ENCODE measurements around the gene C14orf180. TPM values are rescaled to one million over a fixed set of nuclear protein-coding genes. Genes with fewer than 3 reads are reported as not detected.
"Not testable (repeated sequence)": the region's sequence is repeated elsewhere in the genome, so short reads cannot be mapped to it uniquely, and the experiment has no call there.

C14orf180 gene
- total RNA-seq, 1 experiment from 2014 or later, result not detected

- H4K20me1 ChIP-seq (ENCODE audit: insufficient read depth), result no peaks in the 10 kb centered on the region
- TF ChIP-seq EZH2 (IDR thresholded peaks at IDR 0.05; ENCODE audit: low read depth), result no peak
- TF ChIP-seq, protein P1, sequence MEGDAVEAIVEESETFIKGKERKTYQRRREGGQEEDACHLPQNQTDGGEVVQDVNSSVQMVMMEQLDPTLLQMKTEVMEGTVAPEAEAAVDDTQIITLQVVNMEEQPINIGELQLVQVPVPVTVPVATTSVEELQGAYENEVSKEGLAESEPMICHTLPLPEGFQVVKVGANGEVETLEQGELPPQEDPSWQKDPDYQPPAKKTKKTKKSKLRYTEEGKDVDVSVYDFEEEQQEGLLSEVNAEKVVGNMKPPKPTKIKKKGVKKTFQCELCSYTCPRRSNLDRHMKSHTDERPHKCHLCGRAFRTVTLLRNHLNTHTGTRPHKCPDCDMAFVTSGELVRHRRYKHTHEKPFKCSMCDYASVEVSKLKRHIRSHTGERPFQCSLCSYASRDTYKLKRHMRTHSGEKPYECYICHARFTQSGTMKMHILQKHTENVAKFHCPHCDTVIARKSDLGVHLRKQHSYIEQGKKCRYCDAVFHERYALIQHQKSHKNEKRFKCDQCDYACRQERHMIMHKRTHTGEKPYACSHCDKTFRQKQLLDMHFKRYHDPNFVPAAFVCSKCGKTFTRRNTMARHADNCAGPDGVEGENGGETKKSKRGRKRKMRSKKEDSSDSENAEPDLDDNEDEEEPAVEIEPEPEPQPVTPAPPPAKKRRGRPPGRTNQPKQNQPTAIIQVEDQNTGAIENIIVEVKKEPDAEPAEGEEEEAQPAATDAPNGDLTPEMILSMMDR (conservative IDR thresholded peaks at IDR 0.05), result no peak
- POLR2A ChIA-PET (ENCODE audit: unreplicated experiment), result no interaction called here
- H3K36me3 ChIP-seq (ENCODE audit: low read depth), result no peaks in the 10 kb centered on the region
- BruUV-seq (replicated peaks), result no TSS peak
- H3K27ac ChIP-seq, result no peak overlapping the region
- no peak overlapping the region for H3K4me3 ChIP-seq
- H3K4me2 ChIP-seq, result no peak overlapping the region
- no peaks in the 10 kb centered on the region for H3K79me2 ChIP-seq (ENCODE audit: low read depth)
- no peaks in the 10 kb centered on the region for H3K9me2 ChIP-seq (ENCODE audit: insufficient read depth)
- H3K9me3 ChIP-seq (ENCODE audit: insufficient read depth, low read depth), result no peaks in the 10 kb centered on the region
- H3K4me1 ChIP-seq (replicated peaks; ENCODE audit: insufficient read depth), result no peaks in the 10 kb centered on the region
- peaks cover 99% of the 10 kb centered on the region for H3K27me3 ChIP-seq (ENCODE audit: insufficient read depth, low read depth)
- no peaks in the 10 kb centered on the region for H3F3A ChIP-seq (ENCODE audit: insufficient read depth, low read depth)
- CTCF ChIA-PET, result no interaction called here
- DNase-seq, result no peak
- intact Hi-C loops (cut with micrococcal nuclease; ENCODE audit: unreplicated experiment), result no loop called here
- H2AFZ ChIP-seq, result no peak overlapping the region
These were observed 2.1 kb upstream of the C14orf180 start for GRCh38 chr14:104577426-104577825.

DNA sequence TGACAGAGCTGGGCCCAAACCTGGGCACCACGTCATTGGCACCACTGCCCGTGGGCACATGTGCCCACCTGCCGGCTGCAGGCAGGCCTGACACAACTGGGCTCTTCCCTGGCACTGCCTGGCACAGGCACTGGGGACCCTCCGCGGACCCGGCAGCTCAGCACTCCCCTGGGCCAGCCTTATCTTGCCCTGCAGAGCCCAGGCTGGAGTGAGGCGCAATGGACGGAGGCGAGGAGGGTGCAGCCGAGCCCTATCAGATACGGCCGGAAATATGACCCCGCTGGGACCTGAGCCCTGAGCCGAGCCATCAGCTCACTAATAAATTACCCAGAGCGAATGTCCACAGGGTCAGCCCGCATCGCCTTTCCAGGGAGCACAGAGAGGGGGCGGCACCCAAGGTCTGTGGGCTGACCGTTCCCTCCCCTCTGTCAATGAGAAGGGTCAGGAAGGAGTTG lies 1.7 kb upstream of the C14orf180 start:
- TF ChIP-seq, protein P1 (conservative IDR thresholded peaks at IDR 0.05), result no peak
- TF ChIP-seq EZH2 (IDR thresholded peaks at IDR 0.05; ENCODE audit: low read depth), result no peak
- H3K79me2 ChIP-seq (ENCODE audit: low read depth), result no peaks in the 10 kb centered on the region
- no peak overlapping the region for H2AFZ ChIP-seq
- no TSS peak for BruUV-seq (replicated peaks)
- no peaks in the 10 kb centered on the region for H4K20me1 ChIP-seq (ENCODE audit: insufficient read depth)
- no peak overlapping the region for H3K4me3 ChIP-seq
- H3K4me1 ChIP-seq (replicated peaks; ENCODE audit: insufficient read depth), result no peaks in the 10 kb centered on the region
- no peaks in the 10 kb centered on the region for H3K36me3 ChIP-seq (ENCODE audit: low read depth)
- H3F3A ChIP-seq (ENCODE audit: insufficient read depth, low read depth), result no peaks in the 10 kb centered on the region
- POLR2A ChIA-PET (ENCODE audit: unreplicated experiment), result no interaction called here
- H3K9me3 ChIP-seq (ENCODE audit: insufficient read depth, low read depth), result no peaks in the 10 kb centered on the region
- H3K9me2 ChIP-seq (ENCODE audit: insufficient read depth), result no peaks in the 10 kb centered on the region
- no peak for DNase-seq
- CTCF ChIA-PET, result no interaction called here
- no peak overlapping the region for H3K4me2 ChIP-seq
- intact Hi-C loops (cut with micrococcal nuclease; ENCODE audit: unreplicated experiment), result no loop called here
- H3K27me3 ChIP-seq (ENCODE audit: insufficient read depth, low read depth), result peaks cover 99% of the 10 kb centered on the region
- H3K27ac ChIP-seq, result no peak overlapping the region

DNA sequence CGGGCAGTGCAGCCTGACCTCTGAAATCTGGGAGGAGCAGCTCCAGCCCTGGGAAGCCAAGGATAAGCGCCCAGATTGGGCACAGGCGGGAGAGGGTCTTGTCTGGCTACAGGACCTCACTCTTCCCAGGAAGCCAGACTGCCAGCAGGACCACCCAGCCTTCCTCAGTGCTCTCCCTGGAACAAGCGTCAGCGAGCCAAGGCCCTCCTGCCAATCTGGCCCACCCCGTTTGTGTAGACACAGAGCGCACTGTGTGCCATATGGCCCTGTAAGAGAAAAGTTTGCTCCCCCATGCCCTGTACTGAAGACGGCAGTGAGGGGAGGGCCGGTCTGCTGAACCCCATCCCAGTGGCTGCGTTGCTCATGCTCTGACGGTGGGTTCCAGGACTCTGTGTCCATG lies 1.2 kb upstream of the C14orf180 start:
- no peaks in the 10 kb centered on the region for H3F3A ChIP-seq (ENCODE audit: insufficient read depth, low read depth)
- no peaks in the 10 kb centered on the region for H3K9me2 ChIP-seq (ENCODE audit: insufficient read depth)
- no peaks in the 10 kb centered on the region for H3K36me3 ChIP-seq (ENCODE audit: low read depth)
- no peaks in the 10 kb centered on the region for H3K79me2 ChIP-seq (ENCODE audit: low read depth)
- H3K4me3 ChIP-seq, result no peak overlapping the region
- no peaks in the 10 kb centered on the region for H3K9me3 ChIP-seq (ENCODE audit: insufficient read depth, low read depth)
- H4K20me1 ChIP-seq (ENCODE audit: insufficient read depth), result 0 out of 2 replicates have a peak, but pooled peaks cover under 1% of the 10 kb centered on the region
- peaks cover 99% of the 10 kb centered on the region for H3K27me3 ChIP-seq (ENCODE audit: insufficient read depth, low read depth)
- H2AFZ ChIP-seq, result no peak overlapping the region
- no peak for DNase-seq
- ChIA-PET POLR2A (ENCODE audit: unreplicated experiment) (no interaction called here), CTCF (no interaction called here)
- TF ChIP-seq EZH2 (IDR thresholded peaks at IDR 0.05; ENCODE audit: low read depth), result no peak
- TF ChIP-seq, protein P1 (conservative IDR thresholded peaks at IDR 0.05), result no peak
- BruUV-seq (replicated peaks), result no TSS peak
- H3K27ac ChIP-seq, result no peak overlapping the region
- intact Hi-C loops (cut with micrococcal nuclease; ENCODE audit: unreplicated experiment), result no loop called here
- no peak overlapping the region for H3K4me2 ChIP-seq
- no peaks in the 10 kb centered on the region for H3K4me1 ChIP-seq (replicated peaks; ENCODE audit: insufficient read depth)

DNA sequence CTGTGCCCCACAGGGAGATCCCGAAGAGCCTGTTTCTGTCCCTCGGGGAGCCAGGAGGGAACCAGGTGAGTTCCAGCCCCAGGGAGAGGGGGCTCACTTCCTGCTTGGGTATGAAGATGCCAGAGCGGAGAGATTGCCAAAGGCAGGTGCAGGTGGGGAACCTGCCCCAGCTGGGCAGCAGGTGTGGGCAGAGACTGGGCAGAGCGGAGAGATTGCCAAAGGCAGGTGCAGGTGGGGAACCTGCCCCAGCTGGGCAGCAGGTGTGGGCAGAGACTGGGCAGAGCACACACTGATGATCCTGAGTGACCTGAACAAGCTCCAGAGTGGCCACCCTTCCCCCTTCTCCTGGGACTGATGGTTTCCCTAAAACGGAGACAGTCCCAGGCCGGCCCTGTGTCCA lies 375 bp downstream of the C14orf180 start:
- peaks cover 99% of the 10 kb centered on the region for H3K27me3 ChIP-seq (ENCODE audit: insufficient read depth, low read depth)
- H2AFZ ChIP-seq; H3K4me3 ChIP-seq; intact Hi-C loops (cut with micrococcal nuclease; ENCODE audit: unreplicated experiment); H3K36me3 ChIP-seq (ENCODE audit: low read depth); H3K9me2 ChIP-seq (ENCODE audit: insufficient read depth); H3K79me2 ChIP-seq (ENCODE audit: low read depth); BruUV-seq (replicated peaks); H3F3A ChIP-seq (ENCODE audit: insufficient read depth, low read depth); H3K27ac ChIP-seq; H3K4me2 ChIP-seq; H3K4me1 ChIP-seq (replicated peaks; ENCODE audit: insufficient read depth); H3K9me3 ChIP-seq (ENCODE audit: insufficient read depth, low read depth); POLR2A ChIA-PET (ENCODE audit: unreplicated experiment); DNase-seq; H4K20me1 ChIP-seq (ENCODE audit: insufficient read depth): not testable (repeated sequence)
- CTCF ChIA-PET, result interaction anchor here (0.6 kb wide), 1 partner anchor 392 kb away, joined by 3 read pairs; no protein-coding TSS in a partner anchor
